Measurements from ENCODE around the gene IAPP. TPM values are rescaled to one million over a fixed set of nuclear protein-coding genes. Genes with fewer than 3 reads are reported as not detected.
"Not testable (repeated sequence)": the region's sequence is repeated elsewhere in the genome, so short reads cannot be mapped to it uniquely, and the experiment has no call there.

IAPP gene
- total and polyA plus RNA-seq, 4 donors = 0.24 to 0.30 TPM; not detected in 2

GRCh38 chr12:21369141-21369980, 3.3 kb upstream of the IAPP start:
- Histone ChIP-seq H3K36me3 (ENCODE audit: control insufficient read depth, insufficient read depth, low read length) (no peaks in the 10 kb centered on the region), H3K4me1 (ENCODE audit: control insufficient read depth, insufficient read depth, low read length) (no peaks in the 10 kb centered on the region), H3K27me3 (ENCODE audit: control insufficient read depth, insufficient read depth, low read length) (no peaks in the 10 kb centered on the region), H3K9me3 (ENCODE audit: control insufficient read depth, insufficient read depth, low read length) (no peaks in the 10 kb centered on the region), H3K4me3 (ENCODE audit: low read depth, low read length) (no peak overlapping the region), H3K27ac (ENCODE audit: low read depth, low read length) (no peak overlapping the region)
- no CpG with 5 or more reads among the region's 4 CpGs for WGBS (ENCODE audit: insufficient coverage)
- no peak for DNase-seq (ENCODE audit: low read depth in 4 of 6, low spot score in 6 of 6)

- WGBS (ENCODE audit: insufficient coverage) = 100% methylated on average over 1 of the region's 7 CpGs
- no peak overlapping the region for H3K27ac ChIP-seq (ENCODE audit: low read depth, low read length)
- DNase-seq (ENCODE audit: low read depth in 4 of 6, low spot score in 6 of 6) = no peak
- no peaks in the 10 kb centered on the region for H3K9me3 ChIP-seq (ENCODE audit: control insufficient read depth, insufficient read depth, low read length)
- H3K36me3 ChIP-seq (ENCODE audit: control insufficient read depth, insufficient read depth, low read length) = no peaks in the 10 kb centered on the region
- H3K4me1 ChIP-seq (ENCODE audit: control insufficient read depth, insufficient read depth, low read length) = no peaks in the 10 kb centered on the region
- no peaks in the 10 kb centered on the region for H3K27me3 ChIP-seq (ENCODE audit: control insufficient read depth, insufficient read depth, low read length)
- no peak overlapping the region for H3K4me3 ChIP-seq (ENCODE audit: low read depth, low read length)
These were observed 1.8 kb upstream of the IAPP start for GRCh38 chr12:21370845-21371449.

- no CpG with 5 or more reads among the region's 3 CpGs for WGBS (ENCODE audit: insufficient coverage)
- H3K4me1 ChIP-seq (ENCODE audit: control insufficient read depth, insufficient read depth, low read length) = no peaks in the 10 kb centered on the region
- no peak overlapping the region for H3K27ac ChIP-seq (ENCODE audit: low read depth, low read length)
- no peaks in the 10 kb centered on the region for H3K36me3 ChIP-seq (ENCODE audit: control insufficient read depth, insufficient read depth, low read length)
- no peaks in the 10 kb centered on the region for H3K27me3 ChIP-seq (ENCODE audit: control insufficient read depth, insufficient read depth, low read length)
- no peak overlapping the region for H3K4me3 ChIP-seq (ENCODE audit: low read depth, low read length)
- no peak for DNase-seq (ENCODE audit: low read depth in 4 of 6, low spot score in 6 of 6)
- H3K9me3 ChIP-seq (ENCODE audit: control insufficient read depth, insufficient read depth, low read length) = peaks cover 1% of the 10 kb centered on the region
These were observed 6.5 kb downstream of the IAPP start for GRCh38 chr12:21379218-21379617.

GRCh38 chr12:21381320-21381719, 8.6 kb downstream of the IAPP start:
- 100% methylated on average over 2 of the region's 5 CpGs for WGBS (ENCODE audit: insufficient coverage)
- H3K4me3 ChIP-seq (ENCODE audit: low read depth, low read length); H3K4me1 ChIP-seq (ENCODE audit: control insufficient read depth, insufficient read depth, low read length); H3K36me3 ChIP-seq (ENCODE audit: control insufficient read depth, insufficient read depth, low read length); DNase-seq (ENCODE audit: low read depth in 4 of 6, low spot score in 6 of 6); H3K27ac ChIP-seq (ENCODE audit: low read depth, low read length); H3K27me3 ChIP-seq (ENCODE audit: control insufficient read depth, insufficient read depth, low read length); H3K9me3 ChIP-seq (ENCODE audit: control insufficient read depth, insufficient read depth, low read length): not testable (repeated sequence)

GRCh38 chr12:21384261-21384660, 11.6 kb downstream of the IAPP start:
- Histone ChIP-seq H3K27me3 (ENCODE audit: control insufficient read depth, insufficient read depth, low read length) (no peaks in the 10 kb centered on the region), H3K4me1 (ENCODE audit: control insufficient read depth, insufficient read depth, low read length) (no peaks in the 10 kb centered on the region), H3K9me3 (ENCODE audit: control insufficient read depth, insufficient read depth, low read length) (peaks cover 1% of the 10 kb centered on the region), H3K27ac (ENCODE audit: low read depth, low read length) (no peak overlapping the region), H3K36me3 (ENCODE audit: control insufficient read depth, insufficient read depth, low read length) (no peaks in the 10 kb centered on the region), H3K4me3 (ENCODE audit: low read depth, low read length) (no peak overlapping the region)
- no peak for DNase-seq (ENCODE audit: low read depth in 4 of 6, low spot score in 6 of 6)
- no CpG with 5 or more reads among the region's 2 CpGs for WGBS (ENCODE audit: insufficient coverage)

- 100% methylated on average over 3 of the region's 3 CpGs for WGBS (ENCODE audit: insufficient coverage)
- DNase-seq (ENCODE audit: low read depth in 4 of 6, low spot score in 6 of 6) = no peak
- H3K4me3 ChIP-seq (ENCODE audit: low read depth, low read length) = no peak overlapping the region
- no peaks in the 10 kb centered on the region for H3K27me3 ChIP-seq (ENCODE audit: control insufficient read depth, insufficient read depth, low read length)
- H3K4me1 ChIP-seq (ENCODE audit: control insufficient read depth, insufficient read depth, low read length) = no peaks in the 10 kb centered on the region
- H3K27ac ChIP-seq (ENCODE audit: low read depth, low read length) = no peak overlapping the region
- no peaks in the 10 kb centered on the region for H3K36me3 ChIP-seq (ENCODE audit: control insufficient read depth, insufficient read depth, low read length)
- H3K9me3 ChIP-seq (ENCODE audit: control insufficient read depth, insufficient read depth, low read length) = no peaks in the 10 kb centered on the region
These were observed 14.5 kb downstream of the IAPP start for GRCh38 chr12:21387174-21387573.

GRCh38 chr12:21392384-21392783, 19.7 kb downstream of the IAPP start:
- WGBS (ENCODE audit: insufficient coverage) = 43% methylated on average over 1 of the region's 1 CpG
- no peaks in the 10 kb centered on the region for H3K4me1 ChIP-seq (ENCODE audit: control insufficient read depth, insufficient read depth, low read length)
- no peaks in the 10 kb centered on the region for H3K9me3 ChIP-seq (ENCODE audit: control insufficient read depth, insufficient read depth, low read length)
- no peaks in the 10 kb centered on the region for H3K27me3 ChIP-seq (ENCODE audit: control insufficient read depth, insufficient read depth, low read length)
- H3K27ac ChIP-seq (ENCODE audit: low read depth, low read length) = no peak overlapping the region
- no peak overlapping the region for H3K4me3 ChIP-seq (ENCODE audit: low read depth, low read length)
- no peak for DNase-seq (ENCODE audit: low read depth in 4 of 6, low spot score in 6 of 6)
- no peaks in the 10 kb centered on the region for H3K36me3 ChIP-seq (ENCODE audit: control insufficient read depth, insufficient read depth, low read length)

- not testable (repeated sequence) for H3K4me3 ChIP-seq (ENCODE audit: low read depth, low read length); H3K27ac ChIP-seq (ENCODE audit: low read depth, low read length); H3K4me1 ChIP-seq (ENCODE audit: control insufficient read depth, insufficient read depth, low read length); H3K36me3 ChIP-seq (ENCODE audit: control insufficient read depth, insufficient read depth, low read length); H3K27me3 ChIP-seq (ENCODE audit: control insufficient read depth, insufficient read depth, low read length); H3K9me3 ChIP-seq (ENCODE audit: control insufficient read depth, insufficient read depth, low read length); DNase-seq (ENCODE audit: low read depth in 4 of 6, low spot score in 6 of 6)
- 96% methylated on average over 12 of the region's 28 CpGs for WGBS (ENCODE audit: insufficient coverage)
These were observed 22.3 kb downstream of the IAPP start for GRCh38 chr12:21394828-21395626.

- Histone ChIP-seq H3K4me3 (ENCODE audit: low read depth, low read length) (no peak overlapping the region), H3K27ac (ENCODE audit: low read depth, low read length) (no peak overlapping the region), H3K36me3 (ENCODE audit: control insufficient read depth, insufficient read depth, low read length) (no peaks in the 10 kb centered on the region), H3K27me3 (ENCODE audit: control insufficient read depth, insufficient read depth, low read length) (no peaks in the 10 kb centered on the region), H3K9me3 (ENCODE audit: control insufficient read depth, insufficient read depth, low read length) (no peaks in the 10 kb centered on the region), H3K4me1 (ENCODE audit: control insufficient read depth, insufficient read depth, low read length) (no peaks in the 10 kb centered on the region)
- DNase-seq (ENCODE audit: low read depth in 4 of 6, low spot score in 6 of 6) = no peak
- WGBS (ENCODE audit: insufficient coverage) = 96% methylated on average over 11 of the region's 16 CpGs
These were observed 40.9 kb downstream of the IAPP start for GRCh38 chr12:21413369-21414277.

Data from spinal cord (tissue), 10 donors.